ENCODE measurements around the gene ARHGAP6. TPM values are rescaled to one million over a fixed set of nuclear protein-coding genes. Genes with fewer than 3 reads are reported as not detected.

The ARHGAP6 gene
- total and polyA plus RNA-seq, 9 of the 15 experiments (the other 6 are each of a cell fraction or from before 2014, with no cell fraction given) = 12.5 to 63.6 (median 41.8) TPM

GRCh38 chrX:11600578-11600977, 65.1 kb downstream of the ARHGAP6 start:
- no TSS peak for BruUV-seq (replicated peaks)
- Histone ChIP-seq H3K9ac (ENCODE audit: insufficient read depth in 1 of 2, low read depth in 2 of 2, low read length in 2 of 2) (no peak overlapping the region), H3K4me2 (ENCODE audit: insufficient read depth, low read length) (no peak overlapping the region), H3K79me2 (ENCODE audit: control insufficient read depth, insufficient read depth, low read length) (no peaks in the 10 kb centered on the region), H3K27ac (ENCODE audit: extremely low read depth, low read depth, low read length) (no peak overlapping the region), H2AFZ (ENCODE audit: low read depth, low read length) (no peak overlapping the region), H3K27me3 (ENCODE audit: control insufficient read depth in 2 of 2, insufficient read depth in 2 of 2, low read length in 2 of 2) (no peaks in the 10 kb centered on the region), H3K36me3 (ENCODE audit: control insufficient read depth, insufficient read depth, low read length) (no peaks in the 10 kb centered on the region), H4K20me1 (replicated peaks; ENCODE audit: control insufficient read depth, insufficient read depth, low read length) (no peaks in the 10 kb centered on the region), H3K4me1 (replicated peaks in 1 of 2; ENCODE audit: control insufficient read depth in 2 of 2, insufficient read depth in 2 of 2, low read length in 2 of 2) (no peaks in the 10 kb centered on the region), H3K9me1 (ENCODE audit: control insufficient read depth, insufficient read depth, low read length) (no peaks in the 10 kb centered on the region), H3K4me3 (no peak overlapping the region), H3K9me3 (replicated peaks; ENCODE audit: control insufficient read depth, insufficient read depth, low read depth, low read length) (no peaks in the 10 kb centered on the region)
- peak; percentile 60 for ATAC-seq
- no peak for FAIRE-seq
- DNase-seq (ENCODE audit: extremely low read depth in 1 of 4, low spot score in 3 of 4) = no peak
- in situ Hi-C loops (cut with MboI) (no loop called here), intact Hi-C loops (cut with micrococcal nuclease) (no loop called here)
- TF ChIP-seq DEAF1 (CRISPR knock-in tag; IDR thresholded peaks at IDR 0.05) (no peak), CTCF (IDR thresholded peaks at IDR 0.05 in 2 of 3, conservative IDR thresholded peaks at IDR 0.05 in 1 of 3; ENCODE audit: insufficient read depth in 2 of 3, low read depth in 1 of 3, low read length in 3 of 3) (peak in 1 of 3 experiments; percentile 19; a peak in 1 of 6 replicates)
- CTCF ChIA-PET (ENCODE audit: low intra/inter-chr PET ratio) = no interaction called here
- 4% methylated on average over 3 of the region's 3 CpGs for WGBS (ENCODE audit: insufficient coverage, low coverage, missing lambda C conversion rate)
- POLR2A ChIA-PET = no interaction called here
